NCI-H345 (cell line): ENCODE results near the gene INO80.
A peak's percentile ranks its signal among the peaks of the same experiment; 100 is the strongest.
"Not testable (repeated sequence)": the region's sequence is repeated elsewhere in the genome, so short reads cannot be mapped to it uniquely, and the experiment has no call there.

Experiments used
- DNase-seq: peaks from one replicate; lab custom pipeline; 2025; lab: John Stamatoyannopoulos, UW

Gene INO80

GRCh38 chr15:41116116-41116961 is at the start of gene INO80:
Gene INO80 (minus strand): TSS chr15:41116280. CDS start chr15:41096310, 19,970 bp downstream.
- peak; percentile 97 for DNase-seq

GRCh38 chr15:41161736-41162135 is 45.7 kb upstream of the INO80 start:
- DNase-seq: no peak

GRCh38 chr15:41161336-41161735 is 45.3 kb upstream of the INO80 start:
- no peak for DNase-seq

- DNase-seq: no peak
Measured at GRCh38 chr15:41160639-41161315, 44.7 kb upstream of the INO80 start.

GRCh38 chr15:41154412-41154811 is 38.3 kb upstream of the INO80 start:
- DNase-seq: no peak

- no peak for DNase-seq
Measured at GRCh38 chr15:41153733-41154132, 37.7 kb upstream of the INO80 start.

GRCh38 chr15:41151451-41152005 is 35.4 kb upstream of the INO80 start:
- DNase-seq: no peak

GRCh38 chr15:41150279-41150678 is 34.2 kb upstream of the INO80 start:
- DNase-seq: no peak

GRCh38 chr15:41148065-41148464 is 32.0 kb upstream of the INO80 start:
- no peak for DNase-seq

- DNase-seq: no peak
Measured at GRCh38 chr15:41139619-41140018, 23.5 kb upstream of the INO80 start.

GRCh38 chr15:41139112-41139511 is 23.0 kb upstream of the INO80 start:
- DNase-seq: not testable (repeated sequence)

- not testable (repeated sequence) for DNase-seq
Measured at GRCh38 chr15:41135580-41135979, 19.5 kb upstream of the INO80 start.

- DNase-seq: no peak
Measured at GRCh38 chr15:41133454-41133853, 17.4 kb upstream of the INO80 start.

GRCh38 chr15:41132094-41132493 is 16.0 kb upstream of the INO80 start:
- not testable (repeated sequence) for DNase-seq

GRCh38 chr15:41128174-41128902 is 12.3 kb upstream of the INO80 start:
- no peak for DNase-seq

- no peak for DNase-seq
Measured at GRCh38 chr15:41125931-41126642, 10.0 kb upstream of the INO80 start.

- DNase-seq: no peak
Measured at GRCh38 chr15:41125063-41125669, 9.1 kb upstream of the INO80 start.

GRCh38 chr15:41124058-41124457 is 8.0 kb upstream of the INO80 start:
- DNase-seq: no peak

GRCh38 chr15:41122849-41123248 is 6.8 kb upstream of the INO80 start:
- no peak for DNase-seq

- DNase-seq: no peak
Measured at GRCh38 chr15:41121951-41122350, 5.9 kb upstream of the INO80 start.

- DNase-seq: no peak
Measured at GRCh38 chr15:41116962-41117252, 827 bp upstream of the INO80 start.
